GM12878 (cell line): Measurements from ENCODE around the gene POLA2. TPM values are rescaled to one million over a fixed set of nuclear protein-coding genes. Genes with fewer than 3 reads are reported as not detected.

Experiments used
- ATAC-seq: fragments of 200-7000 bp; cut with Tn5 transposase; 3 replicates; pipeline ENCODE4 v1.9.1; 2020; ENCODE audit warnings: mild to moderate bottlenecking, moderate library complexity
- BruUV-seq: library from RNA; stranded (reverse); fragments of 400-500 nt; replicated peaks from 2 replicates; lab custom pipeline; 2021; lab: Mats Ljungman, UMichigan
- CTCF ChIA-PET: fragments of 300-600 bp; sonication (Branson Sonifier 250); formaldehyde crosslinking; extraction: SDS; loops from one replicate; lab custom pipeline; 2021; ENCODE audit warnings: inconsistent platforms; lab: Yijun Ruan, JAX
- POLR2A ChIA-PET: fragments of 350-600 bp; formaldehyde crosslinking; extraction: SDS; loops from one replicate; lab custom pipeline; 2021; ENCODE audit warnings: inconsistent platforms; lab: Charles Lee
- RAD21 ChIA-PET: fragments of 300-600 bp; sonication (Branson Sonifier 250); formaldehyde crosslinking; loops from one replicate; lab custom pipeline; 2023; ENCODE audit warnings: antibody characterized with exemption; ENCODE audit not compliant: unreplicated experiment; lab: Charles Lee
- SMC1A ChIA-PET: fragments of 300-600 bp; sonication (Branson Sonifier 250); formaldehyde crosslinking; loops from one replicate; lab custom pipeline; 2023; ENCODE audit not compliant: unreplicated experiment, uncharacterized antibody; lab: Charles Lee
- DNase-seq: peaks from one replicate; pipeline ENCODE4 v3.0.0-alpha.2; 2011; ENCODE audit warnings: low read depth, low spot score
- FAIRE-seq: peaks from 3 replicates; lab custom pipeline; 2011; peaks lifted over from hg19 to GRCh38; lab: Jason Lieb, UNC
- H2AFZ ChIP-seq: 2 replicates; pipeline ENCODE4 v1.6.0; 2011; ENCODE audit warnings: low read depth, low read length, control low read depth; ENCODE audit not compliant: control insufficient read depth
- H3K27ac ChIP-seq: 2 replicates; pipeline ENCODE4 v1.5.1; 2011; ENCODE audit warnings: control low read depth; ENCODE audit not compliant: control insufficient read depth, insufficient read depth
- H3K27me3 ChIP-seq, 2 experiments: replicated peaks in 1 of 2; 2 replicates each; pipeline versions ENCODE4 v1.6.0 to v1.6.1; 2011; ENCODE audit warnings: low read length in 1 of 2; ENCODE audit not compliant: control insufficient read depth in 2 of 2, insufficient read depth in 2 of 2
- H3K36me3 ChIP-seq, 2 experiments: 2 replicates each; pipeline ENCODE4 v1.5.1; 2011; ENCODE audit warnings: low read length in 1 of 2; ENCODE audit not compliant: control insufficient read depth in 2 of 2, insufficient read depth in 2 of 2
- H3K4me1 ChIP-seq: 2 replicates; pipeline ENCODE4 v1.6.1; 2011; ENCODE audit warnings: mild to moderate bottlenecking, low read length, moderate library complexity, mixed read lengths; ENCODE audit not compliant: control insufficient read depth, insufficient read depth
- H3K4me2 ChIP-seq: 2 replicates; pipeline ENCODE4 v1.6.0; 2011; ENCODE audit warnings: control low read depth; ENCODE audit not compliant: control insufficient read depth, insufficient read depth
- H3K4me3 ChIP-seq: fragments of 200-600 bp; sonication (generic); 2 replicates; pipeline ENCODE4 v1.5.1; 2016
- H3K79me2 ChIP-seq: 2 replicates; pipeline ENCODE4 v1.6.0; 2011; ENCODE audit warnings: low read length; ENCODE audit not compliant: control insufficient read depth, insufficient read depth
- H3K9ac ChIP-seq: 2 replicates; pipeline ENCODE4 v1.8.0; 2011; ENCODE audit warnings: low read length, control low read depth, mixed read lengths; ENCODE audit not compliant: control insufficient read depth, insufficient read depth
- H3K9me3 ChIP-seq: replicated peaks from 3 replicates; pipeline ENCODE4 v1.5.1; 2011; ENCODE audit warnings: mild to moderate bottlenecking, low read length; ENCODE audit not compliant: control insufficient read depth, insufficient read depth
- H4K20me1 ChIP-seq: 2 replicates; pipeline ENCODE4 v1.6.0; 2011; ENCODE audit not compliant: control insufficient read depth, insufficient read depth
- BCL11A ChIP-seq: IDR thresholded peaks from 2 replicates; pipeline ENCODE4 v1.6.1; 2011; ENCODE audit warnings: low read depth, low read length
- CBFB ChIP-seq: IDR thresholded peaks from 2 replicates; pipeline ENCODE4 v1.6.1; 2016; ENCODE audit warnings: antibody characterized with exemption, low read depth
- RUNX3 ChIP-seq: IDR thresholded peaks from 2 replicates; pipeline ENCODE4 v1.6.1; 2012; ENCODE audit warnings: low read length, inconsistent platforms
- TAF1 ChIP-seq: IDR thresholded peaks from 2 replicates; pipeline ENCODE4 v1.6.1; 2011; ENCODE audit warnings: mild to moderate bottlenecking, low read depth, low read length, borderline replicate concordance
- TCF3 ChIP-seq: IDR thresholded peaks from 2 replicates; pipeline ENCODE4 v1.6.1; 2012; ENCODE audit warnings: low read depth, mild to moderate bottlenecking, low read length, borderline replicate concordance; ENCODE audit not compliant: insufficient read depth
- YY1 ChIP-seq: IDR thresholded peaks from 2 replicates; pipeline ENCODE4 v1.6.1; 2011; ENCODE audit warnings: low read depth, mild to moderate bottlenecking, low read length
- ZNF217 ChIP-seq: fragments of 450-650 bp; IDR thresholded peaks from 2 replicates; pipeline ENCODE4 v1.6.1; 2017; ENCODE audit warnings: antibody characterized with exemption, mild to moderate bottlenecking
- WGBS: methylation state at CpG from one replicate; pipeline ENCODE4 v1.1.6; 2016; ENCODE audit warnings: low lambda C conversion rate; ENCODE audit not compliant: insufficient replicate concordance, insufficient coverage; ENCODE audit errors: missing lambda C conversion rate; 5-methylcytosine and 5-hydroxymethylcytosine counted together
- in situ Hi-C: fragments of 300-500 bp; cut with MboI; formaldehyde crosslinking; loops from 9 replicates; pipeline ENCODE4 v1.14.3; 2018; ENCODE audit warnings: mixed read lengths
- intact Hi-C: fragments of 100-400 bp; cut with micrococcal nuclease; formaldehyde crosslinking; loops from one replicate; pipeline ENCODE4 v1.14.2; 2022; ENCODE audit not compliant: unreplicated experiment
- polyA plus RNA-seq, 11 experiments: library from polyadenylated mRNA; depleted of rRNA in 4 of 11; unstranded in 6 of 11; stranded (reverse) in 5 of 11; fragments of >200 nt; fragmentation: Nextera tagmentation in 4 of 11; fragmentation: Illumina TruSeq in 1 of 11; extraction: Ambion mirVana in 4 of 11; extraction: Trizol in 1 of 11; gene quantifications; 1 replicate in 1 of 11; 2 replicates in 10 of 11; pipeline versions ENCODE4 v1.2.1 to v1.2.3, GENCODE V29; 2011 to 2016; ENCODE audit warnings: inconsistent platforms in 2 of 11, missing spikeins in 2 of 11, low read depth in 1 of 11
- total RNA-seq, 4 experiments: library from RNA; depleted of rRNA in 3 of 4; stranded (reverse); fragments of >200 nt in 3 of 4; fragmentation: Illumina TruSeq in 1 of 4; extraction: Trizol in 1 of 4; gene quantifications; 2 replicates each; pipeline versions ENCODE4 v1.2.1 to v1.2.3, GENCODE V29; 2013 to 2021
- TF ChIP-seq, protein P1 (sequence below): IDR thresholded peaks from 2 replicates; pipeline ENCODE4 v1.6.1; 2012; ENCODE audit warnings: low read length, inconsistent platforms
- TF ChIP-seq, protein P2 (sequence below): IDR thresholded peaks from 2 replicates; pipeline ENCODE4 v1.6.1; 2011; ENCODE audit warnings: borderline replicate concordance, low read depth, mild to moderate bottlenecking, moderate library complexity, low read length; ENCODE audit not compliant: insufficient read depth, poor library complexity, severe bottlenecking

Gene POLA2
- total and polyA plus RNA-seq, 10 of the 15 experiments (the other 5 are each of a cell fraction or from before 2014, with no cell fraction given) = 4.2 to 121 (median 56.2) TPM

DNA sequence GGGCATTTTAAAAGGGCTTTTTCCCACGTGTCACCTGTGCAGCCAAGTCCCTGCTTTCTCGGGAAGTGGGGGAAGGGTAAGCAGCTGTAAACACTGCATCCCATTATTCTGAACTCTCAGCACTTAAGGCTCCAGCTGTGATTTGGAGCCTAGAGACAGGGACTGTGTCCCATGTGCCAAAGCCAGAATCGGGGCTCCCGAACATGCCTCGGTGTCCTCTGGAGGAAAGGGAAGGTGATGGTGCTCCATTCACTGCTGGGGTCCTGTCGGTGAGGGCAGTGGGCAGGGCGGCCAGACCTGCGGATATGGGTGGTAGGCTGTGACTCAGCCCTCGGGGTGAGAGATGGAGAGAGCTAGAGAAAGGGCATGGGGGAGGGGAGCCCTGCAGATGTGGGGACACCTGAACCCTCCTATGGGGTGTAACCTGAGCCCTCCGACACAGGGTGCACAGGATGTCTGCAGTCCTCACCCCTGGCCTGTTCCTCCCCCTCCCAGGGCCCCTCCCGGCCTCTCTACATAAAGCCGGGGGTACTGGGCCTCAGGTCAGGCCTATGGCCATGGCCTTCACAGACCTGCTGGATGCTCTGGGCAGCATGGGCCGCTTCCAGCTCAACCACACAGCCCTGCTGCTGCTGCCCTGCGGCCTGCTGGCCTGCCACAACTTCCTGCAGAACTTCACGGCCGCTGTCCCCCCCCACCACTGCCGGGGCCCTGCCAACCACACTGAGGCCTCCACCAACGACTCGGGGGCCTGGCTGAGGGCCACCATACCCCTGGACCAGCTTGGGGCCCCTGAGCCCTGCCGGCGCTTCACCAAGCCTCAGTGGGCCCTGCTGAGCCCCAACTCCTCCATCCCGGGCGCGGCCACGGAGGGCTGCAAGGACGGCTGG, 48.2 kb upstream of the POLA2 start:
- Histone ChIP-seq H3K4me1 (peaks cover 7% of the 10 kb centered on the region), H3K4me3 (no peak overlapping the region), H3K4me2 (no peak overlapping the region), H4K20me1 (no peaks in the 10 kb centered on the region), H3K36me3 (peaks cover 0 to 7% of the 10 kb centered on the region in 2 experiments; a peak in 2 of 4 replicates), H3K27me3 (no peaks in the 10 kb centered on the region), H3K9ac (no peak overlapping the region), H3K27ac (no peak overlapping the region), H3K79me2 (no peaks in the 10 kb centered on the region), H3K9me3 (no peaks in the 10 kb centered on the region), H2AFZ (no peak overlapping the region)
- in situ Hi-C loops (no loop called here), intact Hi-C loops (no loop called here)
- ChIA-PET RAD21 (no interaction called here), SMC1A (interaction anchor here (0.7 kb wide), 1 partner anchor 138 kb away, joined by 3 read pairs; no protein-coding TSS in a partner anchor), CTCF (interaction anchor here (1.1 kb wide), 1 partner anchor 138 kb away, joined by 4 read pairs; no protein-coding TSS in a partner anchor), POLR2A (interaction anchor here (0.5 kb wide), 1 partner anchor 89 kb away, joined by 4 read pairs; no protein-coding TSS in a partner anchor)
- DNase-seq = no peak
- no TSS peak for BruUV-seq
- WGBS = 30% methylated on average over 26 of the region's 26 CpGs
- TF ChIP-seq ZNF217 = no peak
- TF ChIP-seq CBFB = no peak
- TF ChIP-seq YY1 = no peak
- TF ChIP-seq BCL11A = no peak
- no peak for TF ChIP-seq TAF1
- TF ChIP-seq, protein P1, sequence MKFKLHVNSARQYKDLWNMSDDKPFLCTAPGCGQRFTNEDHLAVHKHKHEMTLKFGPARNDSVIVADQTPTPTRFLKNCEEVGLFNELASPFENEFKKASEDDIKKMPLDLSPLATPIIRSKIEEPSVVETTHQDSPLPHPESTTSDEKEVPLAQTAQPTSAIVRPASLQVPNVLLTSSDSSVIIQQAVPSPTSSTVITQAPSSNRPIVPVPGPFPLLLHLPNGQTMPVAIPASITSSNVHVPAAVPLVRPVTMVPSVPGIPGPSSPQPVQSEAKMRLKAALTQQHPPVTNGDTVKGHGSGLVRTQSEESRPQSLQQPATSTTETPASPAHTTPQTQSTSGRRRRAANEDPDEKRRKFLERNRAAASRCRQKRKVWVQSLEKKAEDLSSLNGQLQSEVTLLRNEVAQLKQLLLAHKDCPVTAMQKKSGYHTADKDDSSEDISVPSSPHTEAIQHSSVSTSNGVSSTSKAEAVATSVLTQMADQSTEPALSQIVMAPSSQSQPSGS = no peak
- TF ChIP-seq TCF3 = no peak
- TF ChIP-seq RUNX3 = peak; percentile 44; the same call in 1 of the 2 replicates
- TF ChIP-seq, protein P2, sequence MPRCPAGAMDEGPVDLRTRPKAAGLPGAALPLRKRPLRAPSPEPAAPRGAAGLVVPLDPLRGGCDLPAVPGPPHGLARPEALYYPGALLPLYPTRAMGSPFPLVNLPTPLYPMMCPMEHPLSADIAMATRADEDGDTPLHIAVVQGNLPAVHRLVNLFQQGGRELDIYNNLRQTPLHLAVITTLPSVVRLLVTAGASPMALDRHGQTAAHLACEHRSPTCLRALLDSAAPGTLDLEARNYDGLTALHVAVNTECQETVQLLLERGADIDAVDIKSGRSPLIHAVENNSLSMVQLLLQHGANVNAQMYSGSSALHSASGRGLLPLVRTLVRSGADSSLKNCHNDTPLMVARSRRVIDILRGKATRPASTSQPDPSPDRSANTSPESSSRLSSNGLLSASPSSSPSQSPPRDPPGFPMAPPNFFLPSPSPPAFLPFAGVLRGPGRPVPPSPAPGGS = peak; percentile 14
- ATAC-seq = peak; percentile 42
- no peak for FAIRE-seq
